GM23338 (cell line): ENCODE results near the gene SP9. TPM values are rescaled to one million over a fixed set of nuclear protein-coding genes. Genes with fewer than 3 reads are reported as not detected.

Experiments used
- ATAC-seq: fragments of 200-7000 bp; cut with Tn5 transposase; 3 replicates; pipeline ENCODE4 v1.9.1; 2020
- DNase-seq: peaks from one replicate; pipeline ENCODE4 v3.0.0-alpha.2; 2015; ENCODE audit warnings: low spot score
- H2AFZ ChIP-seq: fragments of 200-600 bp; sonication (generic); 2 replicates; pipeline ENCODE4 v1.8.0; 2016; ENCODE audit warnings: antibody characterized with exemption, mild to moderate bottlenecking, moderate library complexity
- H3F3A ChIP-seq: fragments of 200-600 bp; sonication (generic); replicated peaks from 2 replicates; pipeline ENCODE4 v1.8.0; 2017; ENCODE audit warnings: antibody characterized with exemption, mixed run types, low read depth
- H3K27ac ChIP-seq: fragments of 200-600 bp; sonication (generic); 2 replicates; pipeline ENCODE4 v1.6.1; 2016; ENCODE audit warnings: low read depth
- H3K27me3 ChIP-seq: fragments of 200-600 bp; sonication (generic); 2 replicates; pipeline ENCODE4 v1.8.0; 2016; ENCODE audit warnings: mild to moderate bottlenecking, mixed run types, moderate library complexity; ENCODE audit not compliant: insufficient read depth
- H3K36me3 ChIP-seq: fragments of 200-600 bp; sonication (generic); 2 replicates; pipeline ENCODE4 v1.8.0; 2016; ENCODE audit warnings: mild to moderate bottlenecking; ENCODE audit not compliant: insufficient read depth
- H3K4me1 ChIP-seq: fragments of 200-600 bp; sonication (generic); 2 replicates; pipeline ENCODE4 v1.8.0; 2016; ENCODE audit warnings: mild to moderate bottlenecking, moderate library complexity; ENCODE audit not compliant: insufficient read depth
- H3K4me2 ChIP-seq: fragments of 200-600 bp; sonication (generic); 2 replicates; pipeline ENCODE4 v1.7.1; 2017; ENCODE audit warnings: mixed run types
- H3K4me3 ChIP-seq: fragments of 200-600 bp; sonication (generic); 2 replicates; pipeline ENCODE4 v1.6.1; 2016; ENCODE audit warnings: mixed run types
- H3K79me2 ChIP-seq: fragments of 200-600 bp; sonication (generic); replicated peaks from 2 replicates; pipeline ENCODE4 v1.8.0; 2017; ENCODE audit warnings: mild to moderate bottlenecking; ENCODE audit not compliant: insufficient read depth
- H3K9me2 ChIP-seq: fragments of 200-600 bp; sonication (generic); 2 replicates; pipeline ENCODE4 v1.8.0; 2017; ENCODE audit not compliant: insufficient read depth
- H4K20me1 ChIP-seq: fragments of 200-600 bp; sonication (generic); replicated peaks from 2 replicates; pipeline ENCODE4 v1.8.0; 2017; ENCODE audit warnings: mild to moderate bottlenecking; ENCODE audit not compliant: insufficient read depth
- H3K27ac Mint-ChIP-seq: 2 replicates; pipeline ENCODE4 v1.8.0; 2020; ENCODE audit warnings: inconsistent platforms, mild to moderate bottlenecking, moderate library complexity, mixed read lengths
- H3K27me3 Mint-ChIP-seq: 3 replicates; pipeline ENCODE4 v1.8.0; 2022; ENCODE audit warnings: low read depth, mild to moderate bottlenecking, moderate library complexity, mixed read lengths, inconsistent platforms; ENCODE audit not compliant: insufficient read depth, poor library complexity
- H3K36me3 Mint-ChIP-seq: 3 replicates; pipeline ENCODE4 v1.8.0; 2021; ENCODE audit warnings: low read depth, mild to moderate bottlenecking, inconsistent platforms, moderate library complexity, mixed read lengths
- H3K4me1 Mint-ChIP-seq: 3 replicates; pipeline ENCODE4 v1.8.0; 2020; ENCODE audit warnings: mild to moderate bottlenecking, inconsistent platforms, mixed read lengths
- H3K4me3 Mint-ChIP-seq: 3 replicates; pipeline ENCODE4 v1.8.0; 2021; ENCODE audit warnings: moderate library complexity, mild to moderate bottlenecking, inconsistent platforms, mixed read lengths
- H3K9me3 Mint-ChIP-seq: 3 replicates; pipeline ENCODE4 v1.8.0; 2020; ENCODE audit warnings: moderate library complexity, mild to moderate bottlenecking, inconsistent platforms, mixed read lengths
- CREB1 ChIP-seq: fragments of 250-450 bp; sonication (Bioruptor Pico); IDR thresholded peaks from 2 replicates; pipeline ENCODE4 v1.5.0; 2020; ENCODE audit warnings: low read depth, mild to moderate bottlenecking, moderate library complexity
- EZH2 ChIP-seq: fragments of 200-600 bp; sonication (generic); IDR thresholded peaks from one replicate; pipeline ENCODE4 v1.8.0; 2017; ENCODE audit warnings: antibody characterized with exemption, mild to moderate bottlenecking, low read depth; ENCODE audit not compliant: unreplicated experiment
- EZH2phosphoT487 ChIP-seq: fragments of 200-600 bp; sonication (generic); IDR thresholded peaks from one replicate; pipeline ENCODE4 v1.8.1; 2018; ENCODE audit warnings: antibody characterized with exemption; ENCODE audit not compliant: unreplicated experiment
- ZNF331 ChIP-seq: fragments of 250-450 bp; sonication (Bioruptor Pico); IDR thresholded peaks from 2 replicates; pipeline ENCODE4 v1.5.0; 2020; ENCODE audit warnings: low read depth, mild to moderate bottlenecking, moderate library complexity
- ZNF462 ChIP-seq: fragments of 250-450 bp; sonication (Bioruptor Pico); IDR thresholded peaks from 2 replicates; pipeline ENCODE4 v1.5.0; 2020; ENCODE audit warnings: mild to moderate bottlenecking, moderate library complexity
- polyA plus RNA-seq: library from polyadenylated mRNA; unstranded; fragments of >200 nt; fragmentation: Nextera tagmentation; extraction: Ambion mirVana; gene quantifications from 2 replicates; pipeline ENCODE4 v1.2.1, GENCODE V29; 2016
- total RNA-seq: library from RNA; depleted of rRNA; stranded (reverse); fragments of >200 nt; shearing (Covaris generic); gene quantifications from 2 replicates; pipeline ENCODE4 v1.2.3, GENCODE V29; 2014
- TF ChIP-seq, protein P1 (sequence below): IDR thresholded peaks from 2 replicates; pipeline ENCODE4 v1.6.1; 2016; ENCODE audit warnings: antibody characterized with exemption
- TF ChIP-seq, protein P2 (sequence below), 2 experiments: fragments of 200-600 bp in 1 of 2; sonication (generic) in 1 of 2; conservative IDR thresholded peaks; 2 replicates each; pipeline versions ENCODE4 v1.5.1 to v1.6.1; 2016 to 2017; ENCODE audit warnings: antibody characterized with exemption in 2 of 2, low read depth in 2 of 2, mild to moderate bottlenecking in 2 of 2, moderate library complexity in 1 of 2
- TF ChIP-seq, protein P3 (sequence below): IDR thresholded peaks from one replicate; pipeline ENCODE4 v1.6.1; 2018; ENCODE audit warnings: antibody characterized with exemption; ENCODE audit not compliant: unreplicated experiment

SP9 gene
- total and polyA plus RNA-seq, 2 experiments from 2014 or later = 0.49 TPM; not detected in 1

GRCh38 chr2:174336501-174337336, 2.0 kb downstream of the SP9 start:
- ATAC-seq (peak; percentile 21), DNase-seq (peak; percentile 75)
- H4K20me1 ChIP-seq = peaks cover 15% of the 10 kb centered on the region
- peaks cover 99% of the 10 kb centered on the region for H3K27me3 ChIP-seq
- H3K36me3 ChIP-seq = no peaks in the 10 kb centered on the region
- H3K4me2 ChIP-seq = peak overlapping the region; percentile 88
- H3K4me1 Mint-ChIP-seq = peaks cover 60% of the 10 kb centered on the region
- no peak overlapping the region for H3K27ac Mint-ChIP-seq
- peaks cover 54% of the 10 kb centered on the region for H3K4me1 ChIP-seq
- H3K9me2 ChIP-seq = no peaks in the 10 kb centered on the region
- peak overlapping the region; percentile 76 for H2AFZ ChIP-seq
- TF ChIP-seq ZNF331 (CRISPR knock-in tag) (no peak), ZNF462 (CRISPR knock-in tag) (no peak), CREB1 (CRISPR knock-in tag) (no peak), EZH2phosphoT487 (peak; percentile 80), EZH2 (peak; percentile 86)
- TF ChIP-seq, protein P1, sequence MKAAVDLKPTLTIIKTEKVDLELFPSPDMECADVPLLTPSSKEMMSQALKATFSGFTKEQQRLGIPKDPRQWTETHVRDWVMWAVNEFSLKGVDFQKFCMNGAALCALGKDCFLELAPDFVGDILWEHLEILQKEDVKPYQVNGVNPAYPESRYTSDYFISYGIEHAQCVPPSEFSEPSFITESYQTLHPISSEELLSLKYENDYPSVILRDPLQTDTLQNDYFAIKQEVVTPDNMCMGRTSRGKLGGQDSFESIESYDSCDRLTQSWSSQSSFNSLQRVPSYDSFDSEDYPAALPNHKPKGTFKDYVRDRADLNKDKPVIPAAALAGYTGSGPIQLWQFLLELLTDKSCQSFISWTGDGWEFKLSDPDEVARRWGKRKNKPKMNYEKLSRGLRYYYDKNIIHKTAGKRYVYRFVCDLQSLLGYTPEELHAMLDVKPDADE = no peak
- TF ChIP-seq, protein P2, sequence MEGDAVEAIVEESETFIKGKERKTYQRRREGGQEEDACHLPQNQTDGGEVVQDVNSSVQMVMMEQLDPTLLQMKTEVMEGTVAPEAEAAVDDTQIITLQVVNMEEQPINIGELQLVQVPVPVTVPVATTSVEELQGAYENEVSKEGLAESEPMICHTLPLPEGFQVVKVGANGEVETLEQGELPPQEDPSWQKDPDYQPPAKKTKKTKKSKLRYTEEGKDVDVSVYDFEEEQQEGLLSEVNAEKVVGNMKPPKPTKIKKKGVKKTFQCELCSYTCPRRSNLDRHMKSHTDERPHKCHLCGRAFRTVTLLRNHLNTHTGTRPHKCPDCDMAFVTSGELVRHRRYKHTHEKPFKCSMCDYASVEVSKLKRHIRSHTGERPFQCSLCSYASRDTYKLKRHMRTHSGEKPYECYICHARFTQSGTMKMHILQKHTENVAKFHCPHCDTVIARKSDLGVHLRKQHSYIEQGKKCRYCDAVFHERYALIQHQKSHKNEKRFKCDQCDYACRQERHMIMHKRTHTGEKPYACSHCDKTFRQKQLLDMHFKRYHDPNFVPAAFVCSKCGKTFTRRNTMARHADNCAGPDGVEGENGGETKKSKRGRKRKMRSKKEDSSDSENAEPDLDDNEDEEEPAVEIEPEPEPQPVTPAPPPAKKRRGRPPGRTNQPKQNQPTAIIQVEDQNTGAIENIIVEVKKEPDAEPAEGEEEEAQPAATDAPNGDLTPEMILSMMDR (conservative IDR thresholded peaks at IDR 0.05; ENCODE audit: low read depth in 2 of 2) = peak; percentile 13 to 24; a peak in 2 of 4 replicates
- TF ChIP-seq, protein P3, sequence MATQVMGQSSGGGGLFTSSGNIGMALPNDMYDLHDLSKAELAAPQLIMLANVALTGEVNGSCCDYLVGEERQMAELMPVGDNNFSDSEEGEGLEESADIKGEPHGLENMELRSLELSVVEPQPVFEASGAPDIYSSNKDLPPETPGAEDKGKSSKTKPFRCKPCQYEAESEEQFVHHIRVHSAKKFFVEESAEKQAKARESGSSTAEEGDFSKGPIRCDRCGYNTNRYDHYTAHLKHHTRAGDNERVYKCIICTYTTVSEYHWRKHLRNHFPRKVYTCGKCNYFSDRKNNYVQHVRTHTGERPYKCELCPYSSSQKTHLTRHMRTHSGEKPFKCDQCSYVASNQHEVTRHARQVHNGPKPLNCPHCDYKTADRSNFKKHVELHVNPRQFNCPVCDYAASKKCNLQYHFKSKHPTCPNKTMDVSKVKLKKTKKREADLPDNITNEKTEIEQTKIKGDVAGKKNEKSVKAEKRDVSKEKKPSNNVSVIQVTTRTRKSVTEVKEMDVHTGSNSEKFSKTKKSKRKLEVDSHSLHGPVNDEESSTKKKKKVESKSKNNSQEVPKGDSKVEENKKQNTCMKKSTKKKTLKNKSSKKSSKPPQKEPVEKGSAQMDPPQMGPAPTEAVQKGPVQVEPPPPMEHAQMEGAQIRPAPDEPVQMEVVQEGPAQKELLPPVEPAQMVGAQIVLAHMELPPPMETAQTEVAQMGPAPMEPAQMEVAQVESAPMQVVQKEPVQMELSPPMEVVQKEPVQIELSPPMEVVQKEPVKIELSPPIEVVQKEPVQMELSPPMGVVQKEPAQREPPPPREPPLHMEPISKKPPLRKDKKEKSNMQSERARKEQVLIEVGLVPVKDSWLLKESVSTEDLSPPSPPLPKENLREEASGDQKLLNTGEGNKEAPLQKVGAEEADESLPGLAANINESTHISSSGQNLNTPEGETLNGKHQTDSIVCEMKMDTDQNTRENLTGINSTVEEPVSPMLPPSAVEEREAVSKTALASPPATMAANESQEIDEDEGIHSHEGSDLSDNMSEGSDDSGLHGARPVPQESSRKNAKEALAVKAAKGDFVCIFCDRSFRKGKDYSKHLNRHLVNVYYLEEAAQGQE = no peak
- H3K4me3 ChIP-seq = peak overlapping the region; percentile 59
- no peaks in the 10 kb centered on the region for H3K79me2 ChIP-seq
- H3F3A ChIP-seq = peaks cover 40% of the 10 kb centered on the region
- H3K9me3 Mint-ChIP-seq = peaks cover 12% of the 10 kb centered on the region
- peak overlapping the region; percentile 70 for H3K4me3 Mint-ChIP-seq
- H3K27me3 Mint-ChIP-seq = peaks cover 96% of the 10 kb centered on the region
- peaks cover 5% of the 10 kb centered on the region; the same call in 1 of the 3 replicates for H3K36me3 Mint-ChIP-seq
- no peak overlapping the region for H3K27ac ChIP-seq
